ENCODE results near the gene SQOR. TPM values are rescaled to one million over a fixed set of nuclear protein-coding genes. Genes with fewer than 3 reads are reported as not detected.

Gene SQOR
- total and polyA plus RNA-seq, 8 donors, result 49.6 to 128 (median 62.8) TPM

DNA sequence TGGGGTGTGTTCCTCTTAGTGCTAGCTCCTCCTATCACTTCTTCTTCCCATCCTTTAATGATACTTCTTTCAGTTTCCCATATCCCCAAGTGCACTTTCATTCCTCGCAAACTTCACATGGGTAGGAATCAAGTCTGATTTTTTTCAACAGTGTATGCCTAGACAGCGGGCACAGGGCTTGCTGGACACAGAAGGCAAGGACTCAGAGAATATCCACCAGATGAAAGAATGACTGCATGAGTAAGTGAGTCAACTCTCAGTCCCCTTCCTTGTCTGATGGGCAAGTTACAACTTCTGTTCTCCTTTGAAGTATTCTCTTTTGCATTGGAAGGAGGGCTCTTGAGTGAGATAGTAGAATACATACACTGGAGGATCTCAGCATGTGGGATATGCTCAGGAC lies 3.1 kb upstream of the SQOR start:
- peak overlapping the region in 3 of 5 donors; percentile 52 to 65 (median 63) for H3K27ac ChIP-seq
- peaks cover 0 to 5% (median 2%) of the 10 kb centered on the region in 4 donors for H3K9me3 ChIP-seq
- no peak for TF ChIP-seq POLR2AphosphoS5 (IDR thresholded peaks at IDR 0.05)
- TF ChIP-seq, protein P1, sequence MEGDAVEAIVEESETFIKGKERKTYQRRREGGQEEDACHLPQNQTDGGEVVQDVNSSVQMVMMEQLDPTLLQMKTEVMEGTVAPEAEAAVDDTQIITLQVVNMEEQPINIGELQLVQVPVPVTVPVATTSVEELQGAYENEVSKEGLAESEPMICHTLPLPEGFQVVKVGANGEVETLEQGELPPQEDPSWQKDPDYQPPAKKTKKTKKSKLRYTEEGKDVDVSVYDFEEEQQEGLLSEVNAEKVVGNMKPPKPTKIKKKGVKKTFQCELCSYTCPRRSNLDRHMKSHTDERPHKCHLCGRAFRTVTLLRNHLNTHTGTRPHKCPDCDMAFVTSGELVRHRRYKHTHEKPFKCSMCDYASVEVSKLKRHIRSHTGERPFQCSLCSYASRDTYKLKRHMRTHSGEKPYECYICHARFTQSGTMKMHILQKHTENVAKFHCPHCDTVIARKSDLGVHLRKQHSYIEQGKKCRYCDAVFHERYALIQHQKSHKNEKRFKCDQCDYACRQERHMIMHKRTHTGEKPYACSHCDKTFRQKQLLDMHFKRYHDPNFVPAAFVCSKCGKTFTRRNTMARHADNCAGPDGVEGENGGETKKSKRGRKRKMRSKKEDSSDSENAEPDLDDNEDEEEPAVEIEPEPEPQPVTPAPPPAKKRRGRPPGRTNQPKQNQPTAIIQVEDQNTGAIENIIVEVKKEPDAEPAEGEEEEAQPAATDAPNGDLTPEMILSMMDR (IDR thresholded peaks at IDR 0.05), result no peak
- TF ChIP-seq POLR2A (IDR thresholded peaks at IDR 0.05), result no peak
- TF ChIP-seq EP300 (IDR thresholded peaks at IDR 0.05), result no peak
- H3K36me3 ChIP-seq, result no peaks in the 10 kb centered on the region
- intact Hi-C loops (cut with DNase I; ENCODE audit: low total_unique reads), result no loop called here
- no peak for DNase-seq
- 69 to 86% (median 81%) methylated on average over 2 of the region's 2 CpGs for WGBS, 5 donors
- no peaks in the 10 kb centered on the region for H3K27me3 ChIP-seq
- peak overlapping the region in 1 of 4 donors; percentile 4 for H3K4me3 ChIP-seq
- H3K4me1 ChIP-seq, result peaks cover 5 to 34% (median 17%) of the 10 kb centered on the region in 4 donors

DNA sequence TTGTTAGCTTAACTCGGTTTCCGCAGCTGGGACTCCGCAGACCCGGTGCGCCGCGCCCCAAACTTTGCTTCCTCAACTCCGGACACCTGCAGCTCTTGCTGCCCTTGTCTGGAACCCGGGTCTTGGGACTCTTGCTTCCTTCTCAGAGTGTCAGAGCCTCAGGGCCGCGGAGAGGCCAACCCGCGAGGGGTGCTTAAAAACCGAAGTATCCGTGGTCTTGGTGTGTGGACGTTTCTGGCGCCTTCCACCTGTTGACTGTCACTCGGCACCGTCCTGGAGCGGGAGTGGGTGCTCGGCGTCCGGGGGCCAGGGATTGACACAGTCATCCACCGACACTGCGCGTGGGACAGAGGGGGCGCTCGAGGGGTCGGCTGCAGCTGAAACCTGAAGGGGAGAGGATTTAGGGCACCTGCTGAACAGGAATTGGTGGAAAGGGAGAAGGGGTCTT lies 386 bp downstream of the SQOR start:
- peaks cover 31 to 67% (median 45%) of the 10 kb centered on the region in 4 donors for H3K4me1 ChIP-seq
- H3K36me3 ChIP-seq, result no peaks in the 10 kb centered on the region
- H3K27me3 ChIP-seq, result no peaks in the 10 kb centered on the region
- 0% methylated on average over 13 to 29 of the region's 29 CpGs for WGBS, 5 donors
- peak overlapping the region; percentile 91 to 98 (median 95) for H3K27ac ChIP-seq
- H3K9me3 ChIP-seq, result no peaks in the 10 kb centered on the region
- intact Hi-C loops (cut with DNase I; ENCODE audit: low total_unique reads), result no loop called here
- H3K4me3 ChIP-seq, result peak overlapping the region; percentile 58 to 78 (median 70)
- peak; percentile 73 to 88 for DNase-seq
- no peak for TF ChIP-seq POLR2A (IDR thresholded peaks at IDR 0.05)
- TF ChIP-seq EP300 (IDR thresholded peaks at IDR 0.05), result no peak
- TF ChIP-seq POLR2AphosphoS5 (IDR thresholded peaks at IDR 0.05), result peak in 1 of 3 donors; percentile 7
- TF ChIP-seq, protein P1 (IDR thresholded peaks at IDR 0.05), result peak in 4 of 7 experiments; percentile 19 to 45 (median 36)

DNA sequence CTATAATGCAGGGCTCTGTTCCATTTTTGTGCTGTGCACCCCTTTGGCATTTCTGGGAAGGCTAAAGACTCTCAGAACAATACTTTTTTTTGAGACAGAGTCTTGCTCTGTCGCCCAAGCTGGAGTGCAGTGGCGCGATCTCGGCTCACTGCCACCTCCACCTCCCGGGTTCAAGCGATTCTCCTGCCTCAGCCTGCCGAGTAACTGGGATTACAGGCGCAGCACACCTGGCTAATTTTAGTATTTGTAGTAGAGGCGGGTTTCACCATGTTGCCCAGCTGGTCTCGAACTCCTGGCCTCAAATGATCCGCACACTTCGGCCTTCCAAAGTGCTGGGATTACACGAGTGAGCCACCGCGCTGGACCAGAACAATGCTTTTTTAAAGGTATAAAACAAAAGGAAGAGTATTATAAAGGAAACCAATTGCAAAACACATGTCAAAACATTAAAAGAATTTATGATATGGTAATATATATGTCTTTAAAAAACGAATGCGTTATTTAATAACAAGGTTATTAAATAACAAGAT lies 999 bp downstream of the SQOR start:
- no peak for DNase-seq
- no peak for TF ChIP-seq POLR2AphosphoS5 (IDR thresholded peaks at IDR 0.05)
- TF ChIP-seq, protein P1 (IDR thresholded peaks at IDR 0.05), result no peak
- TF ChIP-seq EP300 (IDR thresholded peaks at IDR 0.05), result no peak
- no peak for TF ChIP-seq POLR2A (IDR thresholded peaks at IDR 0.05)
- H3K27me3 ChIP-seq, result no peaks in the 10 kb centered on the region
- peak overlapping the region; percentile 58 to 78 (median 70) for H3K4me3 ChIP-seq
- H3K36me3 ChIP-seq, result no peaks in the 10 kb centered on the region
- H3K27ac ChIP-seq, result peak overlapping the region; percentile 91 to 98 (median 95)
- 28 to 42% (median 38%) methylated on average over 17 of the region's 17 CpGs for WGBS, 5 donors
- peaks cover 37 to 73% (median 52%) of the 10 kb centered on the region in 4 donors for H3K4me1 ChIP-seq
- intact Hi-C loops (cut with DNase I; ENCODE audit: low total_unique reads), result no loop called here
- H3K9me3 ChIP-seq, result no peaks in the 10 kb centered on the region

DNA sequence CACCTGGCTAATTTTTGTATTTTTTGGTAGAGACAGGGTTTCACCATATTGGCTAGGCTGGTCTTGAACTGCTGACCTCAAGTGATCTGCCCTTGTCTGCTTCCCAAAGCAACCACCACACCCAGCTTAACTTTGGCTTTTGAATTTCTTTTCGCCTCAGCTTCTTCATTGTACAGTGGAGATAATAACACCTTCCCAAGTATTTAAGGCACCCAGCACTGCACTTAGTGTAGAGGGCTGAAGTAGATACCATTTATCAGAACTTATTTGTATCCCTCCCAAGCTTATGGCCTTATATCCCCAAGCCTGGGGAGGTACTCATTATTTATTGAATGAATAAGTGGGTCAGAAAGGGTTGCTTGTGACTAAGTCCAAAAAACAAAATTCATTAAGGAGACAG lies 2.3 kb downstream of the SQOR start:
- H3K4me1 ChIP-seq, result peaks cover 48 to 75% (median 58%) of the 10 kb centered on the region in 4 donors
- H3K27ac ChIP-seq, result peak overlapping the region; percentile 65 to 98 (median 95)
- no peaks in the 10 kb centered on the region for H3K27me3 ChIP-seq
- H3K4me3 ChIP-seq, result peak overlapping the region in 3 of 4 donors; percentile 15 to 66 (median 58)
- H3K36me3 ChIP-seq, result no peaks in the 10 kb centered on the region
- H3K9me3 ChIP-seq, result no peaks in the 10 kb centered on the region
- intact Hi-C loops (cut with DNase I; ENCODE audit: low total_unique reads), result no loop called here
- no peak for DNase-seq
- TF ChIP-seq POLR2A (IDR thresholded peaks at IDR 0.05) (no peak), POLR2AphosphoS5 (IDR thresholded peaks at IDR 0.05) (no peak), EP300 (IDR thresholded peaks at IDR 0.05) (no peak)
- TF ChIP-seq, protein P1 (IDR thresholded peaks at IDR 0.05), result no peak
- WGBS, 5 donors, result 58 to 74% (median 71%) methylated on average over 1 of the region's 1 CpG

Data from stomach (tissue), 9 donors.